Measurements from ENCODE around the gene GPX7. TPM values are rescaled to one million over a fixed set of nuclear protein-coding genes. Genes with fewer than 3 reads are reported as not detected.

Gene GPX7
- total and polyA plus RNA-seq, 2 experiments from 2014 or later: 14.4 to 45.0 TPM

DNA sequence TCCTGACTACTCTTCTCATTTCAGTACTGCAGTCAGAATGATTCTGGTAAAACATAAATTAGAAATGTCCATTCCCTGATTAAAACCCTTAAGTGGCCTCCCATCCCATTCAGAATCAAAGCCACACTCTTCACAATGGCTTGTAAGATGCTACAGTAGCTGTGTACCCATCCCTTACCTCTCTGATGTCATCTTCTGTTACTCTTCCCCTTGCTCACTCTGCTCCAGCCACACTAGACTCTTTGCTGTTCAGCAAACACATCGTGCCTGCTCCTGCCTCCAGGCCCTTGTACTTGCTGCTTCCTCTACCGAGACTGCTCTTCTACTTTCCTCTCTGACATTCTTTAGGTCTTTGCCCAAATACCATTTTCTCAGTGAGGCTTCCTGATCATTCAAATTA, 4.3 kb upstream of the GPX7 start:
- H3K9me3 ChIP-seq (ENCODE audit: low read depth): no peaks in the 10 kb centered on the region
- H3K4me3 ChIP-seq: no peak overlapping the region
- no peaks in the 10 kb centered on the region for H3K36me3 ChIP-seq
- no peak overlapping the region for H3K27ac ChIP-seq
- TF ChIP-seq, protein P1, sequence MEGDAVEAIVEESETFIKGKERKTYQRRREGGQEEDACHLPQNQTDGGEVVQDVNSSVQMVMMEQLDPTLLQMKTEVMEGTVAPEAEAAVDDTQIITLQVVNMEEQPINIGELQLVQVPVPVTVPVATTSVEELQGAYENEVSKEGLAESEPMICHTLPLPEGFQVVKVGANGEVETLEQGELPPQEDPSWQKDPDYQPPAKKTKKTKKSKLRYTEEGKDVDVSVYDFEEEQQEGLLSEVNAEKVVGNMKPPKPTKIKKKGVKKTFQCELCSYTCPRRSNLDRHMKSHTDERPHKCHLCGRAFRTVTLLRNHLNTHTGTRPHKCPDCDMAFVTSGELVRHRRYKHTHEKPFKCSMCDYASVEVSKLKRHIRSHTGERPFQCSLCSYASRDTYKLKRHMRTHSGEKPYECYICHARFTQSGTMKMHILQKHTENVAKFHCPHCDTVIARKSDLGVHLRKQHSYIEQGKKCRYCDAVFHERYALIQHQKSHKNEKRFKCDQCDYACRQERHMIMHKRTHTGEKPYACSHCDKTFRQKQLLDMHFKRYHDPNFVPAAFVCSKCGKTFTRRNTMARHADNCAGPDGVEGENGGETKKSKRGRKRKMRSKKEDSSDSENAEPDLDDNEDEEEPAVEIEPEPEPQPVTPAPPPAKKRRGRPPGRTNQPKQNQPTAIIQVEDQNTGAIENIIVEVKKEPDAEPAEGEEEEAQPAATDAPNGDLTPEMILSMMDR (IDR thresholded peaks at IDR 0.05; ENCODE audit: low read depth, low read length): no peak
- no peaks in the 10 kb centered on the region for H3K4me1 ChIP-seq (ENCODE audit: low read depth)
- no peak for DNase-seq (ENCODE audit: low read depth in 1 of 2, low spot score in 1 of 2)
- peaks cover 15% of the 10 kb centered on the region for H3K27me3 ChIP-seq

DNA sequence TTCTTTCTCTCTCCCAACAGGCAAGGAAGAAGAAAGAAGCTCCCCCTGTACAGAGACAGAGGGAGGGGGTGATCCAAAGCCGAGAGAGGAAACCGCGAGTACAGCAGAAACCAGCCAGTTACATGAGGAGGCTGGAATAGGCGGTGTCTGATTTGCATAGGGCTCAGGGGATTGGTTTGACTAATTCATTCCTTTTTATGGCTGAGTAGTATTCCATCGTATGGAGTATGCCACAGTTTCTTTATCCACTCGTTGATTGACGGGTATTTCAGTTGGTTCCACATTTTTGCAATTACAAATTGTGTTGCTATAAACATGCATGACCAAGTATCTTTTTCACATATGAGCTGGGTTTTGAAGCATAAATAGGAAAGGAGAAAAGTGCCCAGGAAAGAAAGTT, 3.4 kb upstream of the GPX7 start:
- H3K36me3 ChIP-seq: no peaks in the 10 kb centered on the region
- no peaks in the 10 kb centered on the region for H3K4me1 ChIP-seq (ENCODE audit: low read depth)
- TF ChIP-seq, protein P1 (IDR thresholded peaks at IDR 0.05; ENCODE audit: low read depth, low read length): no peak
- peaks cover 17% of the 10 kb centered on the region for H3K27me3 ChIP-seq
- H3K9me3 ChIP-seq (ENCODE audit: low read depth): no peaks in the 10 kb centered on the region
- no peak overlapping the region for H3K27ac ChIP-seq
- H3K4me3 ChIP-seq: no peak overlapping the region
- DNase-seq (ENCODE audit: low read depth in 1 of 2, low spot score in 1 of 2): no peak

DNA sequence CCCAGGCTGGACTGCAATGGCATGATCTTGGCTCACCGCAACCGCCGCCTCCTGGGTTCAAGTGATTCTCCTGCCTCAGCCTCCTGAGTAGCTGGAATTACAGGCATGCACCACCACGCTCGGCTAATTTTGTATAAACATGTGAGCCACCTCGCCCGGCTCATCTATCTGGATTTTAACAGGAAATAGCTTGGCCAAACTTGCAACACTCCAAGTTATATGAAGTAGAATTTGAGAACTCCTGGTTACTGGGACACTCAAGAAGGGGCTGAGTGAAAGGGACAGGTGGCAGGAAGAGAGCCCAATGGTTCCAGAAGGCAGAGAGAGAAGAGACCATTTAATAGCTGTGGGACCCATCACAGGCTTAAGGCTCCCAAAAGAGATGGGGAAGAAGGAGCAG, 2.9 kb upstream of the GPX7 start:
- Histone ChIP-seq H3K36me3 (no peaks in the 10 kb centered on the region), H3K9me3 (ENCODE audit: low read depth) (no peaks in the 10 kb centered on the region), H3K4me1 (ENCODE audit: low read depth) (no peaks in the 10 kb centered on the region), H3K27me3 (peaks cover 17% of the 10 kb centered on the region), H3K27ac (no peak overlapping the region), H3K4me3 (no peak overlapping the region)
- no peak for DNase-seq (ENCODE audit: low read depth in 1 of 2, low spot score in 1 of 2)
- TF ChIP-seq, protein P1 (IDR thresholded peaks at IDR 0.05; ENCODE audit: low read depth, low read length): no peak

DNA sequence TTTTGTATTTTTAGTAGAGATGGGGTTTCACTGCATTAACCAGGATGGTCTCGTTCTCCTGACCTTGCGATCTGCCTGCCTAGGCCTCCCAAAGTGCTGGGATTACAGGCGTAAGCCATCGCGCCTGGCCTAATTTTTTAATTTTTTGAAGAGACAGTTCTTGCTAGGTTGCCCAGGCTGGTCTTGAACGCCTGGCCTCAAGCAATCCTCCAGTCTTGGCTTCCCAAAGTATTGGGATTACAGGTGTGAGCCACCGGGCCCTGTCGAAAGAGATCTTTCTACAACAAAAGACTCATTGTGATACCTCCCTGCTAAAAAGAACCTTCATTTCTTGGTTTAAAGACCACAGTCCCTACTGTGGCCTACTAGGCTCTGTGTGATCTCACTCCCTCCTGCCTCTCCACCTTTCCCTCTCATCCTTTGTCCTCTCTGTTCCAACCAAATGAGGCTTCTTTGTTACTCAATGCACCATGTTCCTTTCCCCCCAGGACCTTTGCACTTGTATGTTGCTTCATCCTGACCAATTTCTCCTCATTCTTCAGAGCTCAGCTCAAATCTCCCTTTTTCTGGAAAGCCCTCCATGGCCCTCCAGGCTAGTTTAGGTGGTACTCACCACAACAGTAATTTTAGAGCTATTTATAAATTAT, 1.5 kb upstream of the GPX7 start:
- H3K27ac ChIP-seq: no peak overlapping the region
- no peaks in the 10 kb centered on the region for H3K9me3 ChIP-seq (ENCODE audit: low read depth)
- H3K4me3 ChIP-seq: no peak overlapping the region
- H3K27me3 ChIP-seq: peaks cover 17% of the 10 kb centered on the region
- TF ChIP-seq, protein P1 (IDR thresholded peaks at IDR 0.05; ENCODE audit: low read depth, low read length): no peak
- H3K4me1 ChIP-seq (ENCODE audit: low read depth): no peaks in the 10 kb centered on the region
- no peaks in the 10 kb centered on the region for H3K36me3 ChIP-seq
- no peak for DNase-seq (ENCODE audit: low read depth in 1 of 2, low spot score in 1 of 2)

DNA sequence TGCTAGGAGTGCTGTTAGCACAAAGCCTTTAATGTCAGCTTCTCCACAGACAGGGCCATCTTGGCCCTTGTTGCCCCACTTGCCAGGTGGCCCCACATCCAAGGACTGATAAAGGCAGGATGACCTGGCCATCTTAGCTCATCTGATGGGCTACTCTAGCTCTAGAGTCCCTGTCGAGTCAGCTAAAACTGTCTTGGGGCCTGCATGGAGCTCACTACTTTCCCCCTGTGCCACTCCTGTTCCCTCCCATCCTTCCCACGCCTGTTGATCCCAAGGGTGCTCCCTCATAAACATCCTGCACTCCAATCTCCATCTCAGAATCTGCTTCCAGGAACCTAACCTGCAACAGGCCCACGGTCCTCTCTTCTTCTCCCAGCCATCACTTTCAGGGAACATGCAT, 652 bp upstream of the GPX7 start:
- Histone ChIP-seq H3K4me1 (ENCODE audit: low read depth) (no peaks in the 10 kb centered on the region), H3K36me3 (no peaks in the 10 kb centered on the region), H3K4me3 (no peak overlapping the region), H3K27ac (no peak overlapping the region), H3K9me3 (ENCODE audit: low read depth) (no peaks in the 10 kb centered on the region), H3K27me3 (peaks cover 17% of the 10 kb centered on the region)
- TF ChIP-seq, protein P1 (IDR thresholded peaks at IDR 0.05; ENCODE audit: low read depth, low read length): no peak
- no peak for DNase-seq (ENCODE audit: low read depth in 1 of 2, low spot score in 1 of 2)
